HFF-Myc (cell line): ENCODE measurements around the gene PBX3.

ENCODE experiments used
- DNase-seq: peaks from one replicate; pipeline ENCODE4 v3.0.0-alpha.2; 2011; ENCODE audit warnings: low read depth; ENCODE audit errors: extremely low read depth
- H3K4me3 ChIP-seq: replicated peaks from 2 replicates; pipeline ENCODE4 v1.5.1; 2011; ENCODE audit warnings: low read depth, mild to moderate bottlenecking, control low read depth, low read length
- CTCF ChIP-seq: IDR thresholded peaks from 2 replicates; pipeline ENCODE4 v1.5.1; 2012; ENCODE audit warnings: mild to moderate bottlenecking, low read depth, low read length, control low read depth; ENCODE audit errors: missing control alignments

PBX3 gene

GRCh38 chr9:125902831-125903512 lies 155.8 kb downstream of the PBX3 start:
- no peak for DNase-seq
- H3K4me3 ChIP-seq = no peak overlapping the region

GRCh38 chr9:125904155-125904851 lies 157.1 kb downstream of the PBX3 start:
- no peak for DNase-seq
- no peak overlapping the region for H3K4me3 ChIP-seq
- TF ChIP-seq CTCF = no peak

More at GRCh38 chr9:125902831-125903512, 155.8 kb downstream of the PBX3 start:
- no peak for TF ChIP-seq CTCF

- DNase-seq = no peak
- TF ChIP-seq CTCF = no peak
Observed at GRCh38 chr9:125906144-125906543, 159.0 kb downstream of the PBX3 start.

GRCh38 chr9:125906893-125907292 lies 159.7 kb downstream of the PBX3 start:
- no peak for TF ChIP-seq CTCF
- DNase-seq = no peak
- H3K4me3 ChIP-seq = no peak overlapping the region

More at GRCh38 chr9:125906144-125906543, 159.0 kb downstream of the PBX3 start:
- no peak overlapping the region for H3K4me3 ChIP-seq

- no peak for TF ChIP-seq CTCF
- no peak overlapping the region for H3K4me3 ChIP-seq
- DNase-seq = no peak
Observed at GRCh38 chr9:125908136-125908535, 161.0 kb downstream of the PBX3 start.

GRCh38 chr9:125908966-125909365 lies 161.8 kb downstream of the PBX3 start:
- H3K4me3 ChIP-seq = no peak overlapping the region
- no peak for TF ChIP-seq CTCF
- no peak for DNase-seq
